Body of pancreas (tissue), 4 donors: ENCODE measurements around the gene TENM4.

ENCODE experiments used
- POLR2A ChIP-seq, 3 donors: fragments of 450-650 bp; IDR thresholded peaks; one replicate each; pipeline ENCODE4 v1.6.1; 2016; ENCODE audit warnings: antibody characterized with exemption in 3 of 3, mild to moderate bottlenecking in 2 of 3
- TF ChIP-seq, protein P1 (sequence below), 7 experiments: fragments of 450-650 bp in 4 of 7; fragments of 200-600 bp in 3 of 7; sonication (generic) in 3 of 7; IDR thresholded peaks; one replicate each; pipeline ENCODE4 v1.5.1; 2016 to 2019; ENCODE audit warnings: antibody characterized with exemption in 7 of 7

DNA sequence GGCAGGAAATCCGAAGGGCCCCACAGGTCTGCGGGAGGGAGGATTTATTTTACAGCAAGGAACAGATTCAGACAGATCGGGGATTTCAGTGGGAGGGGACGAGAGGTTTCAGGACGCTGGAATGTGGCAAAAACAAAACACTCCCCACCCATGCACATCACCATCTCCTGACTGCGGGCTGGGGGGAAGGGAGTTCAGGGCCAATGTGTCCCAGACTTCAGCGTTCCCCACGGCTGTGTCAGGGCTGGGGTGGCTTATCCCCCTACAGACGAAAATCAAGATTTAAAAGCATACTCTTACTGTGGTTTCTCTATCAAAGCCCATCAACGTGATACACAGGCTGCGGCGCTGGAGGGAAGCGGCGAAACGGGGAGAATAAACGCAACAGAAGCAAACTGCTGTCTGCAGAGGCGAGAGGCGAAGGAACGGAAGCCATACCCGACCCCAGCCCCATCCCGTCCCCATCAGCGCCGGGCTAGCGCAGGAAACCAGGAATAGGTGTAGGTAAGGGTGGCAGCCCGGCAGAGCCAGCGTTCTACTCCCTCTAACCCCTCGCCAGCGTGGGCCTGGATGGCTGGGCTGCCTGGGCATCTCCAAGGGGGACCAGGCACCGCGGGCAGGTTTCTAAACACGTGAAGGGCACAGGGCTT is 2.7 kb downstream of the TENM4 start:
- TF ChIP-seq, protein P1, sequence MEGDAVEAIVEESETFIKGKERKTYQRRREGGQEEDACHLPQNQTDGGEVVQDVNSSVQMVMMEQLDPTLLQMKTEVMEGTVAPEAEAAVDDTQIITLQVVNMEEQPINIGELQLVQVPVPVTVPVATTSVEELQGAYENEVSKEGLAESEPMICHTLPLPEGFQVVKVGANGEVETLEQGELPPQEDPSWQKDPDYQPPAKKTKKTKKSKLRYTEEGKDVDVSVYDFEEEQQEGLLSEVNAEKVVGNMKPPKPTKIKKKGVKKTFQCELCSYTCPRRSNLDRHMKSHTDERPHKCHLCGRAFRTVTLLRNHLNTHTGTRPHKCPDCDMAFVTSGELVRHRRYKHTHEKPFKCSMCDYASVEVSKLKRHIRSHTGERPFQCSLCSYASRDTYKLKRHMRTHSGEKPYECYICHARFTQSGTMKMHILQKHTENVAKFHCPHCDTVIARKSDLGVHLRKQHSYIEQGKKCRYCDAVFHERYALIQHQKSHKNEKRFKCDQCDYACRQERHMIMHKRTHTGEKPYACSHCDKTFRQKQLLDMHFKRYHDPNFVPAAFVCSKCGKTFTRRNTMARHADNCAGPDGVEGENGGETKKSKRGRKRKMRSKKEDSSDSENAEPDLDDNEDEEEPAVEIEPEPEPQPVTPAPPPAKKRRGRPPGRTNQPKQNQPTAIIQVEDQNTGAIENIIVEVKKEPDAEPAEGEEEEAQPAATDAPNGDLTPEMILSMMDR (IDR thresholded peaks at IDR 0.05) = no peak
- TF ChIP-seq POLR2A (IDR thresholded peaks at IDR 0.05) = no peak
